Activated effector memory CD4-positive, alpha-beta T cell treated with Interleukin-2 at 50 U/mL for 16 hours (primary cell): ENCODE measurements around the gene SFTPB.
"Not testable (repeated sequence)": the region's sequence is repeated elsewhere in the genome, so short reads cannot be mapped to it uniquely, and the experiment has no call there.

Source experiments
- DNase-seq: peaks from one replicate; pipeline ENCODE4 v3.0.0-alpha.2; 2020

SFTPB gene

GRCh38 chr2:85652056-85652455 is 15.9 kb downstream of the SFTPB start:
- no peak for DNase-seq

GRCh38 chr2:85651097-85651496 is 16.9 kb downstream of the SFTPB start:
- no peak for DNase-seq

GRCh38 chr2:85650456-85650855 is 17.5 kb downstream of the SFTPB start:
- DNase-seq = no peak

GRCh38 chr2:85649201-85650190 is 18.5 kb downstream of the SFTPB start:
- no peak for DNase-seq

- DNase-seq = no peak
These were observed 19.4 kb downstream of the SFTPB start for GRCh38 chr2:85648619-85649018.

GRCh38 chr2:85647823-85648526 is 20.0 kb downstream of the SFTPB start:
- DNase-seq = no peak

GRCh38 chr2:85646166-85646565 is 21.8 kb downstream of the SFTPB start:
- DNase-seq = no peak

- DNase-seq = no peak
These were observed 23.1 kb downstream of the SFTPB start for GRCh38 chr2:85644909-85645308.

- DNase-seq = no peak
These were observed 25.3 kb downstream of the SFTPB start for GRCh38 chr2:85642725-85643124.

GRCh38 chr2:85635636-85636035 is 32.4 kb downstream of the SFTPB start:
- no peak for DNase-seq

GRCh38 chr2:85635011-85635410 is 33.0 kb downstream of the SFTPB start:
- DNase-seq = no peak

GRCh38 chr2:85631316-85631715 is 36.7 kb downstream of the SFTPB start:
- DNase-seq = no peak

- DNase-seq = no peak
These were observed 39.3 kb downstream of the SFTPB start for GRCh38 chr2:85628658-85629057.

GRCh38 chr2:85623991-85624390 is 44.0 kb downstream of the SFTPB start:
- DNase-seq = no peak

GRCh38 chr2:85621338-85621737 is 46.7 kb downstream of the SFTPB start:
- no peak for DNase-seq

GRCh38 chr2:85619617-85620016 is 48.4 kb downstream of the SFTPB start:
- no peak for DNase-seq

GRCh38 chr2:85617723-85618122 is 50.3 kb downstream of the SFTPB start:
- DNase-seq = not testable (repeated sequence)

GRCh38 chr2:85615413-85615728 is 52.6 kb downstream of the SFTPB start:
- no peak for DNase-seq

- not testable (repeated sequence) for DNase-seq
These were observed 53.2 kb downstream of the SFTPB start for GRCh38 chr2:85614757-85615156.

- DNase-seq = no peak
These were observed 54.1 kb downstream of the SFTPB start for GRCh38 chr2:85613717-85614515.

- peak; percentile 82 for DNase-seq
These were observed 56.1 kb downstream of the SFTPB start, which contains the start of gene C2orf68 for GRCh38 chr2:85611705-85612587. TSS of gene C2orf68 (minus strand) at chr2:85612066. CDS start at chr2:85611984, 82 bp downstream.

GRCh38 chr2:85611217-85611704 is 56.7 kb downstream of the SFTPB start:
- no peak for DNase-seq
